HG03442 (cell line): Measurements from ENCODE around the gene PXMP4.

Experiments used
- ATAC-seq: cut with Tn5 transposase; IDR thresholded peaks from one replicate; pipeline ENCODE4 v1.9.1; 2021; ENCODE audit warnings: mild to moderate bottlenecking, moderate library complexity; ENCODE audit not compliant: unreplicated experiment

PXMP4 gene

GRCh38 chr20:33732166-33732970 is 12.3 kb upstream of the PXMP4 start:
- ATAC-seq: peak; percentile 42

GRCh38 chr20:33731693-33732165 is 11.6 kb upstream of the PXMP4 start, which contains the start of gene ZNF341:
ZNF341 (plus strand) TSS chr20:33731996; CDS start chr20:33732022, 26 bp downstream.
- ATAC-seq: peak; percentile 76

GRCh38 chr20:33730946-33731692 is 11.0 kb upstream of the PXMP4 start:
- no peak for ATAC-seq

- ATAC-seq: no peak
Observed at GRCh38 chr20:33729101-33729500, 9.0 kb upstream of the PXMP4 start.

GRCh38 chr20:33728463-33728862 is 8.4 kb upstream of the PXMP4 start:
- ATAC-seq: no peak

- ATAC-seq: no peak
Observed at GRCh38 chr20:33727806-33728205, 7.7 kb upstream of the PXMP4 start.

- no peak for ATAC-seq
Observed at GRCh38 chr20:33727115-33727479, 7.0 kb upstream of the PXMP4 start.

GRCh38 chr20:33725607-33726264 is 5.6 kb upstream of the PXMP4 start:
- ATAC-seq: no peak

- no peak for ATAC-seq
Observed at GRCh38 chr20:33724439-33725094, 4.5 kb upstream of the PXMP4 start.

- ATAC-seq: no peak
Observed at GRCh38 chr20:33721391-33722140, 1.5 kb upstream of the PXMP4 start.

GRCh38 chr20:33719277-33719988 is 677 bp downstream of the PXMP4 start:
- no peak for ATAC-seq

GRCh38 chr20:33716498-33716897 is 3.6 kb downstream of the PXMP4 start:
- no peak for ATAC-seq

- ATAC-seq: no peak
Observed at GRCh38 chr20:33713865-33714367, 6.2 kb downstream of the PXMP4 start.

GRCh38 chr20:33711446-33711738 is 8.7 kb downstream of the PXMP4 start:
- no peak for ATAC-seq

- no peak for ATAC-seq
Observed at GRCh38 chr20:33710681-33711445, 9.2 kb downstream of the PXMP4 start.

GRCh38 chr20:33709905-33710541 is 10.1 kb downstream of the PXMP4 start:
- no peak for ATAC-seq

- ATAC-seq: no peak
Observed at GRCh38 chr20:33709398-33709797, 10.7 kb downstream of the PXMP4 start.

- no peak for ATAC-seq
Observed at GRCh38 chr20:33707668-33708067, 12.4 kb downstream of the PXMP4 start.
